K562 (cell line): ENCODE results near the gene LRRC8E. TPM values are rescaled to one million over a fixed set of nuclear protein-coding genes. Genes with fewer than 3 reads are reported as not detected.

Experiments used
- BRCA1 ChIP-seq, 2 experiments: fragments of 450-650 bp in 1 of 2; sonication (generic) in 1 of 2; formaldehyde crosslinking in 1 of 2; IDR thresholded peaks; 2 replicates each; pipeline versions ENCODE4 v1.5.0 to v1.6.1; 2017 to 2020; ENCODE audit warnings: mild to moderate bottlenecking in 1 of 2, missing genetic modification reagents in 1 of 2
- CHD4 ChIP-seq: fragments of 200-600 bp; sonication (generic); IDR thresholded peaks from 3 replicates; pipeline ENCODE4 v1.6.1; 2012; ENCODE audit warnings: low read depth, mild to moderate bottlenecking, mixed read lengths, low read length, inconsistent platforms; ENCODE audit not compliant: insufficient read depth, insufficient replicate concordance, poor library complexity, severe bottlenecking
- FIP1L1 ChIP-seq: fragments of 200-400 bp; formaldehyde crosslinking; IDR thresholded peaks from 2 replicates; pipeline ENCODE4 v1.6.1; 2018; ENCODE audit warnings: mild to moderate bottlenecking, low read depth, low read length; ENCODE audit not compliant: poor library complexity, severe bottlenecking
- GABPB1 ChIP-seq: sonication (generic); formaldehyde crosslinking; IDR thresholded peaks from 2 replicates; pipeline ENCODE4 v1.8.0; 2022; ENCODE audit warnings: mild to moderate bottlenecking, missing genetic modification reagents
- HDAC1 ChIP-seq, 2 experiments: fragments of 450-650 bp; IDR thresholded peaks; 2 replicates each; pipeline ENCODE4 v1.6.1; 2016 to 2017; ENCODE audit warnings: inconsistent platforms in 1 of 2, mild to moderate bottlenecking in 1 of 2, moderate library complexity in 1 of 2
- HMG20B ChIP-seq: fragments of 250-450 bp; sonication (Bioruptor Pico); IDR thresholded peaks from 2 replicates; pipeline ENCODE4 v1.5.0; 2021; ENCODE audit warnings: mild to moderate bottlenecking
- ILF3 ChIP-seq: fragments of 450-650 bp; IDR thresholded peaks from 2 replicates; pipeline ENCODE4 v1.6.1; 2018; ENCODE audit warnings: antibody characterized with exemption, mild to moderate bottlenecking, moderate library complexity, borderline replicate concordance
- JUNB ChIP-seq: fragments of 450-650 bp; formaldehyde crosslinking; conservative IDR thresholded peaks from 2 replicates; pipeline ENCODE4 v1.4.0; 2020; ENCODE audit warnings: mild to moderate bottlenecking
- NR3C1 ChIP-seq: sonication (generic); formaldehyde crosslinking; IDR thresholded peaks from 2 replicates; pipeline ENCODE4 v1.8.1; 2022; ENCODE audit warnings: missing genetic modification reagents
- OTX1 ChIP-seq: fragments of 450-650 bp; formaldehyde crosslinking; IDR thresholded peaks from 2 replicates; pipeline ENCODE4 v1.4.0; 2022; ENCODE audit warnings: mild to moderate bottlenecking
- PTRF ChIP-seq: fragments of 450-650 bp; IDR thresholded peaks from 2 replicates; pipeline ENCODE4 v1.6.1; 2016; ENCODE audit warnings: mild to moderate bottlenecking, missing genetic modification characterization, missing compliant biosample characterization
- RUNX1 ChIP-seq: sonication (generic); IDR thresholded peaks from 2 replicates; pipeline ENCODE4 v1.6.1; 2016; ENCODE audit warnings: antibody characterized with exemption, low read depth
- SMAD3 ChIP-seq: fragments of 450-650 bp; formaldehyde crosslinking; conservative IDR thresholded peaks from 2 replicates; pipeline ENCODE4 v1.4.0; 2020; ENCODE audit warnings: mild to moderate bottlenecking
- TCF7 ChIP-seq: sonication (generic); IDR thresholded peaks from 2 replicates; pipeline ENCODE4 v1.6.1; 2016; ENCODE audit warnings: antibody characterized with exemption, borderline replicate concordance
- ZC3H4 ChIP-seq: sonication (generic); formaldehyde crosslinking; IDR thresholded peaks from 2 replicates; pipeline ENCODE4 v1.9.0; 2021; ENCODE audit warnings: missing genetic modification reagents, borderline replicate concordance
- ZNF764 ChIP-seq: fragments of 250-450 bp; sonication (Bioruptor Pico); IDR thresholded peaks from 2 replicates; pipeline ENCODE4 v1.4.0; 2020; ENCODE audit warnings: low read depth, mild to moderate bottlenecking, moderate library complexity
- polyA plus RNA-seq, 8 experiments: library from polyadenylated mRNA; depleted of rRNA in 4 of 8; stranded (reverse) in 5 of 8; unstranded in 3 of 8; fragments of >200 nt; fragmentation: Nextera tagmentation in 2 of 8; fragmentation: Illumina TruSeq in 1 of 8; extraction: Ambion mirVana in 2 of 8; extraction: Trizol in 1 of 8; gene quantifications; 2 replicates each; pipeline versions ENCODE4 v1.2.1 to v1.2.3, GENCODE V29; 2011 to 2014; ENCODE audit warnings: inconsistent platforms in 1 of 8, missing spikeins in 1 of 8
- total RNA-seq, 7 experiments: library from RNA; depleted of rRNA in 6 of 7; stranded (reverse); fragments of >200 nt in 6 of 7; fragmentation: Illumina TruSeq in 2 of 7; extraction: Trizol in 2 of 7; gene quantifications; 2 replicates each; pipeline versions ENCODE4 v1.2.1 to v1.2.3, GENCODE V29; 2011 to 2021; ENCODE audit warnings: low replicate concordance in 1 of 7
- TF ChIP-seq, protein P1 (sequence below): IDR thresholded peaks from 2 replicates; pipeline ENCODE4 v1.6.1; 2011; ENCODE audit not compliant: insufficient read length; ENCODE audit errors: extremely low read depth
- TF ChIP-seq, protein P2 (sequence below): fragments of 450-650 bp; formaldehyde crosslinking; conservative IDR thresholded peaks from 2 replicates; pipeline ENCODE4 v1.4.0; 2022; ENCODE audit warnings: mild to moderate bottlenecking, missing genetic modification characterization
- TF ChIP-seq, protein P3 (sequence below): fragments of 250-450 bp; sonication (Bioruptor Pico); IDR thresholded peaks from 2 replicates; pipeline ENCODE4 v1.4.0; 2020; ENCODE audit warnings: mild to moderate bottlenecking, moderate library complexity
- TF ChIP-seq, protein P4 (sequence below): fragments of 250-450 bp; sonication (Bioruptor Pico); IDR thresholded peaks from 2 replicates; pipeline ENCODE4 v1.5.0; 2020; ENCODE audit warnings: mild to moderate bottlenecking
- TF ChIP-seq, protein P5 (sequence below): fragments of 450-650 bp; formaldehyde crosslinking; IDR thresholded peaks from 2 replicates; pipeline ENCODE4 v1.4.0; 2022; ENCODE audit warnings: missing genetic modification characterization

LRRC8E gene
- total and polyA plus RNA-seq, 9 of the 15 experiments (the other 6 are each of a cell fraction or from before 2014, with no cell fraction given), result 0.08 to 5.7 (median 3.5) TPM; not detected in 1

DNA sequence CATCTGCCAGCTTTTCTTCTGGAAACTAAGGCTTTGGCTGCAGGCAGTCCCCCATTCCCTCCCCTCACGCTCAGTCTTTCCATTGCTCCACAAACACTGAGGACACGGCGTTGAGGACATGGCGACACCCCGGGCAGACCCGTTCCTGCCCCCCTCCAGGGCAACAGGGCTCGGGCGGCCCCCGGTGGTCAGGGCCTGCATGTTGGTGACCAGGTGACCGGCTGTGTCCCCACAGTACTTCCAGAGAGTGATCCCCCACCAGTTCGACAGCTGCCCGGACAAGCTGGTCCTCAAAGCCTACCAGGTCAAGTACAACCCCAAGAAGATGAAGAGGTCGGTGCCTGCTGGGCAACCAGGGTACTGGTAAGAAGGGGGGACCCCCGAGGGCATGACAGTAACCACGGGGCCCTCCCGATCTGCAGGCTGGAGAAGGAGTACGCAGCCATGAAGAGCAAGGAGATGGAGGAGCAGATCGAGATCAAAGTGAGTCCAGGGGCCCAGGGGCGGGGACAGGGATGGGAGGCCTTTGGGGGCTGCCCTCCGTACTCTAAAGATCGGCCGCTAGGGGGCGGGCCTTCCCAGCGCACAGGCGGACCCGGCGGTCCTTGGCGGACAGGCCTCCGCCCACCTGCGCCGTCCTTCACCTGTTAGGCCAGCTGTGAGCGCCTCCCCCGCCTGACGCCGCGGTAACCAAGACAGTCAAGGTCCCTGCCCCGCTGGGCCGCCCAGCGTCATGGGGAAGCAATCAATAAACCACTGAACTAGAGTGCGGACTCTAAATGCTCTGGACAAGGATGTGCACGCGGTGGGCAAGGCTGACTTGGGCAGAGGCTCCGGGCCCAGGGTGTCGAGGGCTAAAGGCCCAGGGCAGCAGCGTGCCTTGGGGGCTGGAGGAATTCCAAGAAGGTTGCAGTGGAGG lies 35.2 kb upstream of the LRRC8E start (continued):
- TF ChIP-seq OTX1, result no peak
- TF ChIP-seq, protein P1, sequence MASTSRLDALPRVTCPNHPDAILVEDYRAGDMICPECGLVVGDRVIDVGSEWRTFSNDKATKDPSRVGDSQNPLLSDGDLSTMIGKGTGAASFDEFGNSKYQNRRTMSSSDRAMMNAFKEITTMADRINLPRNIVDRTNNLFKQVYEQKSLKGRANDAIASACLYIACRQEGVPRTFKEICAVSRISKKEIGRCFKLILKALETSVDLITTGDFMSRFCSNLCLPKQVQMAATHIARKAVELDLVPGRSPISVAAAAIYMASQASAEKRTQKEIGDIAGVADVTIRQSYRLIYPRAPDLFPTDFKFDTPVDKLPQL, result no peak
- TF ChIP-seq CHD4, result no peak
- TF ChIP-seq SMAD3 (CRISPR knock-in tag), result no peak
- no peak for TF ChIP-seq HMG20B (CRISPR knock-in tag)
- peak; percentile 55 for TF ChIP-seq FIP1L1
- peak in 1 of 2 experiments; percentile 75; a peak in 2 of 4 replicates for TF ChIP-seq HDAC1 (IDR thresholded peaks at IDR 0.05)
- TF ChIP-seq GABPB1 (CRISPR knock-in tag), result peak; percentile 35; the same call in 1 of the 2 replicates
- TF ChIP-seq BRCA1 (IDR thresholded peaks at IDR 0.05), result no peak
- no peak for TF ChIP-seq BRCA1 (CRISPR knock-in tag; IDR thresholded peaks at IDR 0.05)
- TF ChIP-seq, protein P2, sequence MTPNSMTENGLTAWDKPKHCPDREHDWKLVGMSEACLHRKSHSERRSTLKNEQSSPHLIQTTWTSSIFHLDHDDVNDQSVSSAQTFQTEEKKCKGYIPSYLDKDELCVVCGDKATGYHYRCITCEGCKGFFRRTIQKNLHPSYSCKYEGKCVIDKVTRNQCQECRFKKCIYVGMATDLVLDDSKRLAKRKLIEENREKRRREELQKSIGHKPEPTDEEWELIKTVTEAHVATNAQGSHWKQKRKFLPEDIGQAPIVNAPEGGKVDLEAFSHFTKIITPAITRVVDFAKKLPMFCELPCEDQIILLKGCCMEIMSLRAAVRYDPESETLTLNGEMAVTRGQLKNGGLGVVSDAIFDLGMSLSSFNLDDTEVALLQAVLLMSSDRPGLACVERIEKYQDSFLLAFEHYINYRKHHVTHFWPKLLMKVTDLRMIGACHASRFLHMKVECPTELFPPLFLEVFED (CRISPR knock-in tag), result no peak
- TF ChIP-seq, protein P3, sequence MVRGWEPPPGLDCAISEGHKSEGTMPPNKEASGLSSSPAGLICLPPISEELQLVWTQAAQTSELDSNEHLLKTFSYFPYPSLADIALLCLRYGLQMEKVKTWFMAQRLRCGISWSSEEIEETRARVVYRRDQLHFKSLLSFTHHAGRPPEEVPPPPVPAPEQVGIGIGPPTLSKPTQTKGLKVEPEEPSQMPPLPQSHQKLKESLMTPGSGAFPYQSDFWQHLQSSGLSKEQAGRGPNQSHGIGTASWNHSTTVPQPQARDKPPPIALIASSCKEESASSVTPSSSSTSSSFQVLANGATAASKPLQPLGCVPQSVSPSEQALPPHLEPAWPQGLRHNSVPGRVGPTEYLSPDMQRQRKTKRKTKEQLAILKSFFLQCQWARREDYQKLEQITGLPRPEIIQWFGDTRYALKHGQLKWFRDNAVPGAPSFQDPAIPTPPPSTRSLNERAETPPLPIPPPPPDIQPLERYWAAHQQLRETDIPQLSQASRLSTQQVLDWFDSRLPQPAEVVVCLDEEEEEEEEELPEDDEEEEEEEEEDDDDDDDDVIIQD (CRISPR knock-in tag), result no peak
- TF ChIP-seq TCF7, result peak; percentile 49; the same call in 1 of the 2 replicates
- no peak for TF ChIP-seq ZNF764 (CRISPR knock-in tag)
- TF ChIP-seq ILF3, result no peak
- no peak for TF ChIP-seq RUNX1
- TF ChIP-seq, protein P4, sequence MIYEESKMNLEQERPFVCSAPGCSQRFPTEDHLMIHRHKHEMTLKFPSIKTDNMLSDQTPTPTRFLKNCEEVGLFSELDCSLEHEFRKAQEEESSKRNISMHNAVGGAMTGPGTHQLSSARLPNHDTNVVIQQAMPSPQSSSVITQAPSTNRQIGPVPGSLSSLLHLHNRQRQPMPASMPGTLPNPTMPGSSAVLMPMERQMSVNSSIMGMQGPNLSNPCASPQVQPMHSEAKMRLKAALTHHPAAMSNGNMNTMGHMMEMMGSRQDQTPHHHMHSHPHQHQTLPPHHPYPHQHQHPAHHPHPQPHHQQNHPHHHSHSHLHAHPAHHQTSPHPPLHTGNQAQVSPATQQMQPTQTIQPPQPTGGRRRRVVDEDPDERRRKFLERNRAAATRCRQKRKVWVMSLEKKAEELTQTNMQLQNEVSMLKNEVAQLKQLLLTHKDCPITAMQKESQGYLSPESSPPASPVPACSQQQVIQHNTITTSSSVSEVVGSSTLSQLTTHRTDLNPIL (CRISPR knock-in tag), result no peak
- no peak for TF ChIP-seq PTRF (tag)
- no peak for TF ChIP-seq JUNB (CRISPR knock-in tag)
- TF ChIP-seq, protein P5, sequence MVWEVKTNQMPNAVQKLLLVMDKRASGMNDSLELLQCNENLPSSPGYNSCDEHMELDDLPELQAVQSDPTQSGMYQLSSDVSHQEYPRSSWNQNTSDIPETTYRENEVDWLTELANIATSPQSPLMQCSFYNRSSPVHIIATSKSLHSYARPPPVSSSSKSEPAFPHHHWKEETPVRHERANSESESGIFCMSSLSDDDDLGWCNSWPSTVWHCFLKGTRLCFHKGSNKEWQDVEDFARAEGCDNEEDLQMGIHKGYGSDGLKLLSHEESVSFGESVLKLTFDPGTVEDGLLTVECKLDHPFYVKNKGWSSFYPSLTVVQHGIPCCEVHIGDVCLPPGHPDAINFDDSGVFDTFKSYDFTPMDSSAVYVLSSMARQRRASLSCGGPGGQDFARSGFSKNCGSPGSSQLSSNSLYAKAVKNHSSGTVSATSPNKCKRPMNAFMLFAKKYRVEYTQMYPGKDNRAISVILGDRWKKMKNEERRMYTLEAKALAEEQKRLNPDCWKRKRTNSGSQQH (CRISPR knock-in tag), result no peak
- no peak for TF ChIP-seq NR3C1 (CRISPR knock-in tag)
- TF ChIP-seq ZC3H4 (CRISPR knock-in tag), result no peak
